Omental fat pad (tissue), 4 donors: Measurements from ENCODE around the gene BIRC6. TPM values are rescaled to one million over a fixed set of nuclear protein-coding genes. Genes with fewer than 3 reads are reported as not detected.
"Not testable (repeated sequence)": the region's sequence is repeated elsewhere in the genome, so short reads cannot be mapped to it uniquely, and the experiment has no call there.

Experiments
- ATAC-seq: fragments of 150-250 bp; one replicate; pipeline ENCODE4 v1.9.1; 2016; ENCODE audit warnings: mild to moderate bottlenecking, moderate library complexity; ENCODE audit not compliant: low FRiP score
- DNase-seq: peaks from one replicate; pipeline ENCODE4 v3.0.0-alpha.2; 2019; ENCODE audit warnings: low spot score
- CTCF ChIP-seq, 3 donors: fragments of 450-650 bp; IDR thresholded peaks; one replicate each; pipeline ENCODE4 v1.5.1; 2016 to 2017; ENCODE audit warnings: antibody characterized with exemption in 3 of 3, mild to moderate bottlenecking in 3 of 3, moderate library complexity in 2 of 3
- total RNA-seq, 4 donors: library from RNA; depleted of rRNA; stranded (reverse); fragments of >200 nt; gene quantifications; one replicate each; pipeline ENCODE4 v1.1.0, GENCODE V29; 2016

The BIRC6 gene
- total RNA-seq, 4 donors from 2014 or later: 118 to 226 (median 151) TPM

- DNase-seq (no peak), ATAC-seq (peak; percentile 7)
- TF ChIP-seq CTCF (IDR thresholded peaks at IDR 0.05): no peak
These were observed 695 bp upstream of the BIRC6 start for GRCh38 chr2:32355976-32356680.

- peak; percentile 27 for ATAC-seq
- no peak for DNase-seq
These were observed 691 bp downstream of the BIRC6 start for GRCh38 chr2:32357318-32358110.

GRCh38 chr2:32358111-32358482, 1.3 kb downstream of the BIRC6 start:
- ATAC-seq (peak; percentile 16), DNase-seq (no peak)
- no peak for TF ChIP-seq CTCF (IDR thresholded peaks at IDR 0.05)

More at GRCh38 chr2:32357318-32358110, 691 bp downstream of the BIRC6 start:
- TF ChIP-seq CTCF (IDR thresholded peaks at IDR 0.05): no peak

- no peak for TF ChIP-seq CTCF (IDR thresholded peaks at IDR 0.05)
- ATAC-seq: no peak
- no peak for DNase-seq
These were observed 3.6 kb downstream of the BIRC6 start for GRCh38 chr2:32360416-32360815.

- not testable (repeated sequence) for DNase-seq, ATAC-seq
These were observed 6.2 kb downstream of the BIRC6 start for GRCh38 chr2:32362997-32363396.

- ATAC-seq (no peak), DNase-seq (no peak)
- TF ChIP-seq CTCF (IDR thresholded peaks at IDR 0.05): no peak
These were observed 6.8 kb downstream of the BIRC6 start for GRCh38 chr2:32363597-32363996.

GRCh38 chr2:32364290-32364689, 7.5 kb downstream of the BIRC6 start:
- not testable (repeated sequence) for DNase-seq, ATAC-seq

- DNase-seq, ATAC-seq: not testable (repeated sequence)
These were observed 8.9 kb downstream of the BIRC6 start for GRCh38 chr2:32365679-32366078.
